CD4-positive, alpha-beta T cell treated with Interleukin-15 for 4 hours (primary cell): Measurements from ENCODE around the gene CTNNA3.

ENCODE experiments used
- DNase-seq: peaks from one replicate; pipeline ENCODE4 v3.0.0-alpha.2; 2020; ENCODE audit warnings: low spot score

CTNNA3 gene

GRCh38 chr10:66071907-66072306, 1624.1 kb downstream of the CTNNA3 start:
- DNase-seq = no peak

- no peak for DNase-seq
These were observed 1637.4 kb downstream of the CTNNA3 start for GRCh38 chr10:66058594-66058993.

DNA sequence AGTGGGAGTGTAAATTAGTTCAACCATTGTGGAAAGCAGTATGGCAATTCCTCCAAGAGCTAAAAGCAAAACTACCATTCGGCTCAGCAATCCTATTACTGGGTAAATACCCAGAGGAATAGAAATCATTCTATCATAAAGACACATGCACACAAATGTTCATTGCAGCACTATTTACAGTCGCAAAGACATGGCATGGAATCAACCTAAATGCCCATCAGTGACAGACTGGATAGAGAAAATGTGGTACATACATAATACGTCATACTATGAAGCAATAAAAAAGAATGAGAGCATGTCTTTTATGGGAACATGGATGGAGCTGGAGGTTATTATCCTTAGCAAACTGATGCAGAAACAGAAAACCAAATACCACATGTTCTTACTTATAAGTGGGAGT, 1646.7 kb downstream of the CTNNA3 start:
- no peak for DNase-seq

- no peak for DNase-seq
These were observed 1650.1 kb downstream of the CTNNA3 start for GRCh38 chr10:66045859-66046258.

GRCh38 chr10:66041771-66042170, 1654.2 kb downstream of the CTNNA3 start:
- no peak for DNase-seq

DNA sequence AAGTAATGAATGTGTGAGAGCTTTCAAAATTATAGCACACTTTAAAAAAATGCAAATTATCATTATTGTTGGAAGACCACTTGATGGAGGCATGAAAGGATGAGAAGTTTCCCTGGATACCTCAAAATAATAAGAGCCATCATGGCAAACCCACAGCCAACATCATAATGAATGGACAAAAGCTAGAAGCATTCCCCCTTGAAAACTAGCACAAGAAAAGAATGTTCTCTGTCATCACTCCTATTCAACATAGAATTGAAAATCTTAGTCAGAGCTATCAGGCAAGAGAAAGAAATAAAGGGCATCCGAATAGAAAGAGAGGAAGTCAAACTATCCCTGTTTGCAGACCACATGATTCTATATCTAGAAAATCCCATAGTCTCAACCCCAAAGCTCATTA, 1657.4 kb downstream of the CTNNA3 start:
- no peak for DNase-seq

DNA sequence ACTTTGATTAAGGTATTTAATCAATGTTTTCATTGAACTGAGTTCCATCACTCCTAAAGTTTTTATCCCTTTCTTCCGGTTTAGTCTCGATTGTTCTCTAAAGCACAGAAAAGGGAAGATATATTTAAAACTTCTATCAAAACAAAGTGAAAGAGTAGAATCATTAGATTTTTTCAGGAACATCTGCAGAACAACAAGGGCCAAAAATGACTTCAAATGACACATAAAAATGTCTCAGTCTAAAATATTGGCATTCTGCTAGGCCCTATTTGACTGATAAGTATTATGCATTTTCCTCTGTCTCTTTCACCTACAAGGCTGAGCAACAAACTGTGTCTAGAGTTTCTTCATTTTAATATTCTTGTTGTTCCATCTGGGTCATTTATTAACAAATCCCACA, 1669.7 kb downstream of the CTNNA3 start:
- no peak for DNase-seq

- DNase-seq = no peak
These were observed 1670.8 kb downstream of the CTNNA3 start for GRCh38 chr10:66025186-66025585.

DNA sequence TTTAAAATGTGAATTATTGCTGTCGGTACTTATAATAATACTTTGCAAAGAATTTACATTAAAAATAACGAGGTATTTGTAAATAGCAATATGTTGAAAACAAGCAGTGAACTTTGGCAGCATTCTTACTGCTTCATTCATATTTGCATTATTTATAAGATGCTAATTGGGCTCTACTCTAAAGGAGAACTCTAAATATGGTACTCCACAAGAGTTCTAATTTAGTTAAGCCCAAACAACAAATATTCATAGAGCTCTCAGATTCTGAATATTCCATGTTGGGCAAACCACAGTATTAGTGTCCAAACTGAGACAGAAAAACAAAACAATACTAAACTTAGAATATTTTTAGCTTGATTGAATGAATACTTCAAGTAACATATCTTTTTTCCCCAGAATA, 1674.6 kb downstream of the CTNNA3 start:
- no peak for DNase-seq

- DNase-seq = no peak
These were observed 1687.8 kb downstream of the CTNNA3 start for GRCh38 chr10:66008221-66008620.

DNA sequence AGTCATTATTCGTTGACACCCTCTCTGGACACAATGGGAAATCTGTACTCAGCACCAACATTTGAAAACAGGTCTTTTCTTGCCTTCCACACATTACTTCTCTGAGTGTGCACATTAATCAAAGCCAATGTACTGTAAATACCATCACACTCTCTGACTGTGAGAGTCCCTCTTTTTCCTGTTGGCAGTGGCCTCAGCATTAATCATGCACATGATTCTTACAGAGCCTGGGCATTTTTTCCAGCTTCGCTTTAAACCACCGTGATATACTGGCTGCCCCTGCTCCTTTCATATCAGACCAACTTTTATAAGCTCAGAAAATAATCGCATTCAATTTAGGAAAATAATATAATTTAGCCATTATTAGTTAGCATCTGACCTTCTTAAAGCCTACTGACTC, 1689.6 kb downstream of the CTNNA3 start:
- no peak for DNase-seq

- no peak for DNase-seq
These were observed 1702.5 kb downstream of the CTNNA3 start for GRCh38 chr10:65993451-65993850.

- DNase-seq = no peak
These were observed 1727.1 kb downstream of the CTNNA3 start for GRCh38 chr10:65968871-65969270.

- DNase-seq = no peak
These were observed 1727.6 kb downstream of the CTNNA3 start for GRCh38 chr10:65968437-65968836.

- no peak for DNase-seq
These were observed 1731.8 kb downstream of the CTNNA3 start for GRCh38 chr10:65964205-65964604.

DNA sequence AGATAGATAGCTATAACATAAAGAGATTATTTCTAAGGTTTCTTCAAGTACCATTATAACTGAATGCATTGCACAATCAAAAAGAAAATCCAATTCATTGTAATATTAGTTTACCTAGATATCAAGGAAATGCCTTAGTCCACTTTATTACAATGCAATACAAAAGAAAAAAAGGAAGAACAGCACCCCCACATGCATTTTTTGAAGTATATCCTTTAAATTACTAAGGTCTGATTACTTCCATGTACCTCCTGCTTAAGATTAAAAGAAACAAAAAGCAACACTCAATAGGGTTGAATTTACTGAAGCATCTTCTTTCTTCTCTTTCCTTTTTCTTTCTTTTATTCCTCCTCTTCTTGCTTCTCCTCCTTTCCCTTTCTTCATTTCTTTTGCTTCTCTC, 1743.9 kb downstream of the CTNNA3 start:
- no peak for DNase-seq

- DNase-seq = no peak
These were observed 1745.9 kb downstream of the CTNNA3 start for GRCh38 chr10:65950075-65950474.

- DNase-seq = no peak
These were observed 1746.5 kb downstream of the CTNNA3 start for GRCh38 chr10:65949526-65949925.

DNA sequence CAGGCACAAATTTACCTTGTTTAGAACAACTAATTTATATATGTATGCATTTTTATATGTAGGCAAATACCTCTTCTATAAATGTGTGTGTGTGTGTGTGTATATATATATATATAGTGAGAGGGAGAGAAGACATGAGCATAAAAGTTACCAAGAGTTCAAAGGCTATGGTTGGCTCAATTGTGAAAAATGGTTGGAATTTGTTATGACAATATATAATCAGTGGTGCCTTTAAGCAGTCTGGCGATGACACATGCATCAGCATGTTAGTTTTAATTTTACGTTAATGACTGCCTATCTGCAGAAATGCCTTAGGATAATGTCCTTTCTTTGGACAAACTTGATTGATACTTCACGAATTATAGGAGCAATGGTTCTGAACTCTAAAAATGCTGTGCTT, 1750.9 kb downstream of the CTNNA3 start:
- DNase-seq = no peak

GRCh38 chr10:65943451-65943850, 1752.5 kb downstream of the CTNNA3 start:
- DNase-seq = no peak

- no peak for DNase-seq
These were observed 1755.0 kb downstream of the CTNNA3 start for GRCh38 chr10:65940816-65941662.

- no peak for DNase-seq
These were observed 1755.9 kb downstream of the CTNNA3 start for GRCh38 chr10:65940105-65940504.

GRCh38 chr10:65931291-65932070, 1764.5 kb downstream of the CTNNA3 start:
- DNase-seq = no peak
